Caco-2 (cell line): Measurements from ENCODE around the gene NALCN. TPM values are rescaled to one million over a fixed set of nuclear protein-coding genes. Genes with fewer than 3 reads are reported as not detected.

Source experiments
- BruUV-seq: library from RNA; stranded (reverse); fragments of 400-500 nt; replicated peaks from 2 replicates; lab custom pipeline; 2021; lab: Mats Ljungman, UMichigan
- CTCF ChIA-PET: fragments of 300-600 bp; sonication (Branson Sonifier 250); formaldehyde crosslinking; loops from one replicate; lab custom pipeline; 2022; ENCODE audit warnings: antibody characterized with exemption; lab: Charles Lee
- POLR2A ChIA-PET: fragments of 300-600 bp; sonication (Branson Sonifier 250); formaldehyde crosslinking; loops from one replicate; lab custom pipeline; 2022; ENCODE audit warnings: antibody characterized with exemption; lab: Charles Lee
- DNase-seq, 2 experiments: peaks; one replicate each; pipeline versions ENCODE4 v3.0.0 to v3.0.0-alpha.2; 2020 to 2022
- H3K27me3 ChIP-seq: replicated peaks from 2 replicates; pipeline ENCODE4 v1.6.0; 2011; ENCODE audit warnings: low read length; ENCODE audit not compliant: control insufficient read depth, insufficient read depth
- H3K36me3 ChIP-seq: 2 replicates; pipeline ENCODE4 v1.5.1; 2011; ENCODE audit warnings: low read length; ENCODE audit not compliant: control insufficient read depth, insufficient read depth
- H3K4me1 ChIP-seq: fragments of 250-450 bp; sonication (Bioruptor Pico); 2 replicates; pipeline ENCODE4 v1.5.1; 2020; ENCODE audit warnings: mild to moderate bottlenecking
- H3K4me3 ChIP-seq: 2 replicates; pipeline ENCODE4 v1.5.1; 2011; ENCODE audit warnings: low read depth, mild to moderate bottlenecking, control low read depth, low read length
- H3K9me3 ChIP-seq: fragments of 250-450 bp; sonication (Bioruptor Pico); 2 replicates; pipeline ENCODE4 v1.5.1; 2020; ENCODE audit warnings: mild to moderate bottlenecking, moderate library complexity
- H3K27ac Mint-ChIP-seq: one replicate; pipeline ENCODE4 v1.8.0; 2022; ENCODE audit warnings: mixed read lengths; ENCODE audit not compliant: unreplicated experiment
- H3K27me3 Mint-ChIP-seq: one replicate; pipeline ENCODE4 v1.8.0; 2022; ENCODE audit warnings: mixed read lengths; ENCODE audit not compliant: insufficient read depth, unreplicated experiment
- H3K36me3 Mint-ChIP-seq: one replicate; pipeline ENCODE4 v1.8.0; 2022; ENCODE audit warnings: mild to moderate bottlenecking, mixed read lengths; ENCODE audit not compliant: insufficient read depth, unreplicated experiment
- H3K4me1 Mint-ChIP-seq: one replicate; pipeline ENCODE4 v1.8.0; 2022; ENCODE audit warnings: low read depth, mixed read lengths; ENCODE audit not compliant: unreplicated experiment
- H3K4me3 Mint-ChIP-seq: one replicate; pipeline ENCODE4 v1.8.0; 2022; ENCODE audit warnings: mild to moderate bottlenecking, moderate library complexity, mixed read lengths; ENCODE audit not compliant: unreplicated experiment
- H3K9me3 Mint-ChIP-seq: one replicate; pipeline ENCODE4 v1.8.0; 2022; ENCODE audit warnings: mixed read lengths; ENCODE audit not compliant: unreplicated experiment
- CTCF ChIP-seq, 2 experiments: fragments of 200-600 bp in 1 of 2; IDR thresholded peaks; 1 replicate in 1 of 2; 2 replicates in 1 of 2; pipeline versions ENCODE4 v1.5.1 to v1.8.0; 2011 to 2022; ENCODE audit warnings: antibody characterized with exemption in 1 of 2, control low read depth in 1 of 2, inconsistent platforms in 1 of 2, low read depth in 1 of 2, low read length in 1 of 2, mild to moderate bottlenecking in 1 of 2, moderate library complexity in 1 of 2; ENCODE audit not compliant: insufficient read depth in 1 of 2, severe bottlenecking in 1 of 2, unreplicated experiment in 1 of 2
- intact Hi-C: fragments of 100-400 bp; cut with micrococcal nuclease; formaldehyde crosslinking; loops from one replicate; pipeline ENCODE4 v1.10.0; 2022; ENCODE audit not compliant: unreplicated experiment
- total RNA-seq: library from RNA; stranded (reverse); gene quantifications from 2 replicates; pipeline ENCODE4 v1.2.3, GENCODE V29; 2022

Gene NALCN
- total RNA-seq, 1 experiment from 2014 or later: not detected

- Mint-ChIP-seq H3K9me3 (no peaks in the 10 kb centered on the region), H3K4me3 (no peak overlapping the region), H3K27ac (no peak overlapping the region), H3K36me3 (no peaks in the 10 kb centered on the region), H3K27me3 (peaks cover 14% of the 10 kb centered on the region), H3K4me1 (no peaks in the 10 kb centered on the region)
- H3K4me1 ChIP-seq: no peaks in the 10 kb centered on the region
- H3K9me3 ChIP-seq: no peaks in the 10 kb centered on the region
- no peak for TF ChIP-seq CTCF (IDR thresholded peaks at IDR 0.05; ENCODE audit: insufficient read depth in 1 of 2, low read depth in 1 of 2, low read length in 1 of 2, severe bottlenecking in 1 of 2, unreplicated experiment in 1 of 2)
- no TSS peak for BruUV-seq
- no peaks in the 10 kb centered on the region for H3K36me3 ChIP-seq
- H3K27me3 ChIP-seq: no peaks in the 10 kb centered on the region
- DNase-seq: no peak
- POLR2A ChIA-PET: no interaction called here
- no peak overlapping the region for H3K4me3 ChIP-seq
- CTCF ChIA-PET: no interaction called here
- intact Hi-C loops: no loop called here
These were observed 157.8 kb downstream of the NALCN start for GRCh38 chr13:101258509-101258908.

- peaks cover 14% of the 10 kb centered on the region for H3K27me3 Mint-ChIP-seq
- intact Hi-C loops: no loop called here
- BruUV-seq: no TSS peak
- DNase-seq: no peak
- Histone ChIP-seq H3K9me3 (no peaks in the 10 kb centered on the region), H3K4me1 (no peaks in the 10 kb centered on the region), H3K36me3 (no peaks in the 10 kb centered on the region), H3K27me3 (no peaks in the 10 kb centered on the region), H3K4me3 (no peak overlapping the region)
- ChIA-PET POLR2A (no interaction called here), CTCF (no interaction called here)
- H3K9me3 Mint-ChIP-seq: no peaks in the 10 kb centered on the region
- H3K36me3 Mint-ChIP-seq: no peaks in the 10 kb centered on the region
- H3K4me1 Mint-ChIP-seq: no peaks in the 10 kb centered on the region
- H3K27ac Mint-ChIP-seq: no peak overlapping the region
- no peak for TF ChIP-seq CTCF (IDR thresholded peaks at IDR 0.05; ENCODE audit: insufficient read depth in 1 of 2, low read depth in 1 of 2, low read length in 1 of 2, severe bottlenecking in 1 of 2, unreplicated experiment in 1 of 2)
- no peak overlapping the region for H3K4me3 Mint-ChIP-seq
These were observed 158.2 kb downstream of the NALCN start for GRCh38 chr13:101258071-101258470.

GRCh38 chr13:101248739-101249514 is 167.4 kb downstream of the NALCN start:
- no peaks in the 10 kb centered on the region for H3K4me1 ChIP-seq
- no peaks in the 10 kb centered on the region for H3K4me1 Mint-ChIP-seq
- H3K4me3 Mint-ChIP-seq: no peak overlapping the region
- no peaks in the 10 kb centered on the region for H3K27me3 ChIP-seq
- ChIA-PET CTCF (no interaction called here), POLR2A (no interaction called here)
- H3K27me3 Mint-ChIP-seq: no peaks in the 10 kb centered on the region
- H3K27ac Mint-ChIP-seq: no peak overlapping the region
- no peaks in the 10 kb centered on the region for H3K36me3 ChIP-seq
- no peaks in the 10 kb centered on the region for H3K9me3 Mint-ChIP-seq
- H3K36me3 Mint-ChIP-seq: no peaks in the 10 kb centered on the region
- no TSS peak for BruUV-seq
- H3K9me3 ChIP-seq: no peaks in the 10 kb centered on the region
- TF ChIP-seq CTCF (IDR thresholded peaks at IDR 0.05; ENCODE audit: insufficient read depth in 1 of 2, low read depth in 1 of 2, low read length in 1 of 2, severe bottlenecking in 1 of 2, unreplicated experiment in 1 of 2): no peak
- no peak overlapping the region for H3K4me3 ChIP-seq
- no peak for DNase-seq
- intact Hi-C loops: no loop called here
